HEK293 (cell line): ENCODE measurements around the gene THAP12.
A peak's percentile ranks its signal among the peaks of the same experiment; 100 is the strongest.

ENCODE experiments used
- CTCF ChIA-PET: fragments of 350-600 bp; formaldehyde crosslinking; extraction: SDS; loops from one replicate; lab custom pipeline; 2021; ENCODE audit warnings: antibody characterized with exemption; lab: Yijun Ruan, JAX
- POLR2A ChIA-PET: fragments of 300-600 bp; formaldehyde crosslinking; extraction: SDS; loops from one replicate; lab custom pipeline; 2020; ENCODE audit warnings: antibody characterized with exemption, inconsistent platforms; lab: Yijun Ruan, JAX
- H3K27ac ChIP-seq: fragments of 200-500 bp; sonication (Bioruptor generic); 2 replicates; pipeline ENCODE4 v1.5.1; 2014; ENCODE audit warnings: low read depth, low read length, control low read depth, inconsistent platforms; ENCODE audit errors: extremely low read depth
- H3K36me3 ChIP-seq, 2 experiments: fragments of 200-500 bp in 1 of 2; sonication (Bioruptor generic) in 1 of 2; 1 replicate in 1 of 2; 2 replicates in 1 of 2; pipeline ENCODE4 v1.5.1; 2014 to 2017; ENCODE audit warnings: inconsistent platforms in 2 of 2, low read length in 2 of 2; ENCODE audit not compliant: control insufficient read depth in 2 of 2, insufficient read depth in 1 of 2
- H3K4me1 ChIP-seq: fragments of 200-500 bp; sonication (Bioruptor generic); 2 replicates; pipeline ENCODE4 v1.5.1; 2014; ENCODE audit warnings: mild to moderate bottlenecking, low read length, inconsistent platforms; ENCODE audit not compliant: control insufficient read depth, insufficient read depth
- H3K4me3 ChIP-seq: 2 replicates; pipeline ENCODE4 v1.5.1; 2011; ENCODE audit warnings: low read depth, mild to moderate bottlenecking, control low read depth, low read length, moderate library complexity
- H3K9me3 ChIP-seq: fragments of 200-500 bp; sonication (Bioruptor generic); 2 replicates; pipeline ENCODE4 v1.5.1; 2014; ENCODE audit warnings: low read depth, low read length, inconsistent platforms; ENCODE audit not compliant: control insufficient read depth, insufficient read depth
- GLIS2 ChIP-seq: fragments of 450-650 bp; formaldehyde crosslinking; IDR thresholded peaks from 2 replicates; pipeline ENCODE4 v1.5.1; 2016; ENCODE audit warnings: missing biosample characterization, missing genetic modification characterization
- IKZF3 ChIP-seq: fragments of 450-650 bp; IDR thresholded peaks from 2 replicates; pipeline ENCODE4 v1.5.0; 2018; ENCODE audit warnings: missing biosample characterization, mild to moderate bottlenecking, missing genetic modification characterization, moderate library complexity
- KLF10 ChIP-seq: fragments of 450-650 bp; IDR thresholded peaks from 2 replicates; pipeline ENCODE4 v1.5.1; 2018; ENCODE audit warnings: missing biosample characterization, mild to moderate bottlenecking, missing genetic modification characterization
- MZF1 ChIP-seq: fragments of 450-650 bp; formaldehyde crosslinking; IDR thresholded peaks from 2 replicates; pipeline ENCODE4 v1.5.1; 2017; ENCODE audit warnings: missing biosample characterization, missing genetic modification characterization, borderline replicate concordance
- ZNF121 ChIP-seq: fragments of 450-650 bp; formaldehyde crosslinking; IDR thresholded peaks from 2 replicates; pipeline ENCODE4 v1.5.1; 2016; ENCODE audit warnings: missing biosample characterization, missing genetic modification characterization
- ZNF174 ChIP-seq: fragments of 450-650 bp; formaldehyde crosslinking; IDR thresholded peaks from 2 replicates; pipeline ENCODE4 v1.5.0; 2017; ENCODE audit warnings: missing biosample characterization, mild to moderate bottlenecking, missing genetic modification characterization
- ZNF239 ChIP-seq: fragments of 450-650 bp; formaldehyde crosslinking; IDR thresholded peaks from 2 replicates; pipeline ENCODE4 v1.5.1; 2016; ENCODE audit warnings: missing biosample characterization, missing genetic modification characterization
- ZNF24 ChIP-seq: fragments of 450-650 bp; formaldehyde crosslinking; IDR thresholded peaks from 2 replicates; pipeline ENCODE4 v1.5.1; 2016; ENCODE audit warnings: missing biosample characterization, missing genetic modification characterization
- ZNF341 ChIP-seq: fragments of 450-650 bp; formaldehyde crosslinking; IDR thresholded peaks from 2 replicates; pipeline ENCODE4; 2016; ENCODE audit warnings: low read depth, missing biosample characterization, missing genetic modification characterization
- ZNF362 ChIP-seq: fragments of 450-650 bp; formaldehyde crosslinking; IDR thresholded peaks from 2 replicates; pipeline ENCODE4 v1.5.1; 2016; ENCODE audit warnings: missing biosample characterization, missing genetic modification characterization
- ZNF449 ChIP-seq: fragments of 450-650 bp; formaldehyde crosslinking; IDR thresholded peaks from 2 replicates; pipeline ENCODE4 v1.5.1; 2017; ENCODE audit warnings: missing biosample characterization, mild to moderate bottlenecking, missing genetic modification characterization, moderate library complexity
- ZNF510 ChIP-seq: fragments of 450-650 bp; formaldehyde crosslinking; IDR thresholded peaks from 2 replicates; pipeline ENCODE4 v1.5.1; 2018; ENCODE audit warnings: mild to moderate bottlenecking, missing genetic modification characterization, missing biosample characterization; ENCODE audit not compliant: insufficient replicate concordance
- ZNF544 ChIP-seq: fragments of 450-650 bp; formaldehyde crosslinking; IDR thresholded peaks from 2 replicates; pipeline ENCODE4 v1.5.0; 2017; ENCODE audit warnings: missing biosample characterization, missing genetic modification characterization
- ZNF548 ChIP-seq: fragments of 450-650 bp; formaldehyde crosslinking; IDR thresholded peaks from 2 replicates; pipeline ENCODE4 v1.5.1; 2016; ENCODE audit warnings: missing biosample characterization, missing genetic modification characterization
- ZNF549 ChIP-seq: fragments of 450-650 bp; IDR thresholded peaks from 2 replicates; pipeline ENCODE4 v1.5.1; 2018; ENCODE audit warnings: missing biosample characterization, missing genetic modification characterization, mild to moderate bottlenecking, inconsistent platforms, moderate library complexity
- ZNF658 ChIP-seq: fragments of 450-650 bp; formaldehyde crosslinking; IDR thresholded peaks from 2 replicates; pipeline ENCODE4; 2016; ENCODE audit warnings: missing biosample characterization, missing genetic modification characterization
- ZNF660 ChIP-seq: fragments of 450-650 bp; IDR thresholded peaks from 2 replicates; pipeline ENCODE4 v1.5.1; 2018; ENCODE audit warnings: missing biosample characterization, mild to moderate bottlenecking, missing genetic modification characterization
- ZNF785 ChIP-seq: fragments of 450-650 bp; formaldehyde crosslinking; IDR thresholded peaks from 2 replicates; pipeline ENCODE4 v1.5.1; 2016; ENCODE audit warnings: missing biosample characterization, missing genetic modification characterization
- TF ChIP-seq, protein P1 (sequence below): fragments of 450-650 bp; formaldehyde crosslinking; IDR thresholded peaks from 2 replicates; pipeline ENCODE4 v1.5.1; 2016; ENCODE audit warnings: missing biosample characterization, missing genetic modification characterization
- TF ChIP-seq, protein P2 (sequence below): fragments of 450-650 bp; formaldehyde crosslinking; IDR thresholded peaks from 2 replicates; pipeline ENCODE4 v1.5.1; 2016; ENCODE audit warnings: missing biosample characterization, missing genetic modification characterization
- TF ChIP-seq, protein P3 (sequence below): fragments of 450-650 bp; formaldehyde crosslinking; IDR thresholded peaks from 2 replicates; pipeline ENCODE4 v1.5.1; 2016; ENCODE audit warnings: missing biosample characterization, missing genetic modification characterization
- TF ChIP-seq, protein P4 (sequence below): fragments of 450-650 bp; formaldehyde crosslinking; IDR thresholded peaks from 2 replicates; pipeline ENCODE4 v1.5.1; 2016; ENCODE audit warnings: missing biosample characterization, missing genetic modification characterization, borderline replicate concordance

Gene THAP12

DNA sequence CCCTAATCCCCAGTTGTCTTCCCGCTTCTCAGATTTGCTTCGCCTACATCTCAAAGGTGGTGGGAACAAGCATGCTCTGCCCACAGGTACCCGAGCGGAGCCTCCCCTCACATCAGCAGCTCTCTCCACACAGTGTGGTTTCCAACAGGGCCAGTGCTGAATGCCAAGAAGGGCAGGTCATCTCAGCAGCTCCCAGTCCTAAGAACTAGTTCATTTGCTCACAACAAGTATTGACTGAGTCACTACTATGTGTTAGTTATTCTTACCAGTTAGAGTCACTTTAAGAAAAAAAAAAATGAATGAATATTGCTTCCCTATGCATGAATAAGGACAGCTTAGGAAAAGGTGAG, 66.2 kb downstream of the THAP12 start:
- H3K4me1 ChIP-seq, result no peaks in the 10 kb centered on the region
- CTCF ChIA-PET, result interaction anchor here (0.6 to 3.3 kb wide), 5 partner anchors 11 to 464 kb away, joined by 4 to 25 read pairs (median 4); no protein-coding TSS in a partner anchor
- POLR2A ChIA-PET, result interaction anchor here (1.1 to 1.3 kb wide), 3 partner anchors 104 to 107 kb away, joined by 3 read pairs; no protein-coding TSS in a partner anchor

GRCh38 chr11:76313913-76314740, 66.8 kb downstream of the THAP12 start:
- ChIA-PET POLR2A (interaction anchor here (1.1 to 1.3 kb wide), 2 partner anchors 105 to 107 kb away, joined by 3 read pairs; no protein-coding TSS in a partner anchor), CTCF (interaction anchor here (0.6 to 3.3 kb wide), 6 partner anchors 10 to 717 kb away, joined by 4 to 25 read pairs (median 4); no protein-coding TSS in a partner anchor)
- Histone ChIP-seq H3K4me3 (no peak overlapping the region), H3K36me3 (no peaks in the 10 kb centered on the region), H3K27ac (no peak overlapping the region), H3K9me3 (no peaks in the 10 kb centered on the region), H3K4me1 (no peaks in the 10 kb centered on the region)
- TF ChIP-seq MZF1 (tag by site-specific recombination) (no peak), ZNF449 (tag by site-specific recombination) (no peak), ZNF341 (peak; percentile 7; the same call in 1 of the 2 replicates), KLF10 (tag by site-specific recombination) (no peak), ZNF24 (0 out of 2 replicates have a peak, but pooled peaks have one; percentile 26), ZNF510 (no peak), ZNF174 (tag by site-specific recombination) (no peak), ZNF544 (tag by site-specific recombination) (no peak)
- TF ChIP-seq, protein P1, sequence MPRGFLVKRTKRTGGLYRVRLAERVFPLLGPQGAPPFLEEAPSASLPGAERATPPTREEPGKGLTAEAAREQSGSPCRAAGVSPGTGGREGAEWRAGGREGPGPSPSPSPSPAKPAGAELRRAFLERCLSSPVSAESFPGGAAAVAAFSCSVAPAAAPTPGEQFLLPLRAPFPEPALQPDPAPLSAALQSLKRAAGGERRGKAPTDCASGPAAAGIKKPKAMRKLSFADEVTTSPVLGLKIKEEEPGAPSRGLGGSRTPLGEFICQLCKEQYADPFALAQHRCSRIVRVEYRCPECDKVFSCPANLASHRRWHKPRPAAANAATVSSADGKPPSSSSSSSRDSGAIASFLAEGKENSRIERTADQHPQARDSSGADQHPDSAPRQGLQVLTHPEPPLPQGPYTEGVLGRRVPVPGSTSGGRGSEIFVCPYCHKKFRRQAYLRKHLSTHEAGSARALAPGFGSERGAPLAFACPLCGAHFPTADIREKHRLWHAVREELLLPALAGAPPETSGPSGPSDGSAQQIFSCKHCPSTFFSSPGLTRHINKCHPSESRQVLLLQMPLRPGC (tag by site-specific recombination), result no peak
- TF ChIP-seq, protein P2, sequence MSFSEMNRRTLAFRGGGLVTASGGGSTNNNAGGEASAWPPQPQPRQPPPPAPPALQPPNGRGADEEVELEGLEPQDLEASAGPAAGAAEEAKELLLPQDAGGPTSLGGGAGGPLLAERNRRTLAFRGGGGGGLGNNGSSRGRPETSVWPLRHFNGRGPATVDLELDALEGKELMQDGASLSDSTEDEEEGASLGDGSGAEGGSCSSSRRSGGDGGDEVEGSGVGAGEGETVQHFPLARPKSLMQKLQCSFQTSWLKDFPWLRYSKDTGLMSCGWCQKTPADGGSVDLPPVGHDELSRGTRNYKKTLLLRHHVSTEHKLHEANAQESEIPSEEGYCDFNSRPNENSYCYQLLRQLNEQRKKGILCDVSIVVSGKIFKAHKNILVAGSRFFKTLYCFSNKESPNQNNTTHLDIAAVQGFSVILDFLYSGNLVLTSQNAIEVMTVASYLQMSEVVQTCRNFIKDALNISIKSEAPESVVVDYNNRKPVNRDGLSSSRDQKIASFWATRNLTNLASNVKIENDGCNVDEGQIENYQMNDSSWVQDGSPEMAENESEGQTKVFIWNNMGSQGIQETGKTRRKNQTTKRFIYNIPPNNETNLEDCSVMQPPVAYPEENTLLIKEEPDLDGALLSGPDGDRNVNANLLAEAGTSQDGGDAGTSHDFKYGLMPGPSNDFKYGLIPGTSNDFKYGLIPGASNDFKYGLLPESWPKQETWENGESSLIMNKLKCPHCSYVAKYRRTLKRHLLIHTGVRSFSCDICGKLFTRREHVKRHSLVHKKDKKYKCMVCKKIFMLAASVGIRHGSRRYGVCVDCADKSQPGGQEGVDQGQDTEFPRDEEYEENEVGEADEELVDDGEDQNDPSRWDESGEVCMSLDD (tag by site-specific recombination), result no peak

More for the DNA sequence above, 66.2 kb downstream of the THAP12 start:
- no peaks in the 10 kb centered on the region for H3K36me3 ChIP-seq
- no peaks in the 10 kb centered on the region for H3K9me3 ChIP-seq
- TF ChIP-seq GLIS2 (tag by site-specific recombination) (no peak), ZNF121 (tag by site-specific recombination) (no peak), ZNF549 (tag by site-specific recombination) (no peak), ZNF658 (no peak), ZNF548 (tag by site-specific recombination) (no peak), MZF1 (tag by site-specific recombination) (no peak), IKZF3 (tag by site-specific recombination) (no peak), ZNF660 (tag by site-specific recombination) (no peak), ZNF239 (tag by site-specific recombination) (no peak), ZNF785 (tag by site-specific recombination) (no peak), ZNF362 (tag by site-specific recombination) (no peak)
- TF ChIP-seq, protein P3, sequence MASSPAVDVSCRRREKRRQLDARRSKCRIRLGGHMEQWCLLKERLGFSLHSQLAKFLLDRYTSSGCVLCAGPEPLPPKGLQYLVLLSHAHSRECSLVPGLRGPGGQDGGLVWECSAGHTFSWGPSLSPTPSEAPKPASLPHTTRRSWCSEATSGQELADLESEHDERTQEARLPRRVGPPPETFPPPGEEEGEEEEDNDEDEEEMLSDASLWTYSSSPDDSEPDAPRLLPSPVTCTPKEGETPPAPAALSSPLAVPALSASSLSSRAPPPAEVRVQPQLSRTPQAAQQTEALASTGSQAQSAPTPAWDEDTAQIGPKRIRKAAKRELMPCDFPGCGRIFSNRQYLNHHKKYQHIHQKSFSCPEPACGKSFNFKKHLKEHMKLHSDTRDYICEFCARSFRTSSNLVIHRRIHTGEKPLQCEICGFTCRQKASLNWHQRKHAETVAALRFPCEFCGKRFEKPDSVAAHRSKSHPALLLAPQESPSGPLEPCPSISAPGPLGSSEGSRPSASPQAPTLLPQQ (tag by site-specific recombination), result no peak
- TF ChIP-seq, protein P4, sequence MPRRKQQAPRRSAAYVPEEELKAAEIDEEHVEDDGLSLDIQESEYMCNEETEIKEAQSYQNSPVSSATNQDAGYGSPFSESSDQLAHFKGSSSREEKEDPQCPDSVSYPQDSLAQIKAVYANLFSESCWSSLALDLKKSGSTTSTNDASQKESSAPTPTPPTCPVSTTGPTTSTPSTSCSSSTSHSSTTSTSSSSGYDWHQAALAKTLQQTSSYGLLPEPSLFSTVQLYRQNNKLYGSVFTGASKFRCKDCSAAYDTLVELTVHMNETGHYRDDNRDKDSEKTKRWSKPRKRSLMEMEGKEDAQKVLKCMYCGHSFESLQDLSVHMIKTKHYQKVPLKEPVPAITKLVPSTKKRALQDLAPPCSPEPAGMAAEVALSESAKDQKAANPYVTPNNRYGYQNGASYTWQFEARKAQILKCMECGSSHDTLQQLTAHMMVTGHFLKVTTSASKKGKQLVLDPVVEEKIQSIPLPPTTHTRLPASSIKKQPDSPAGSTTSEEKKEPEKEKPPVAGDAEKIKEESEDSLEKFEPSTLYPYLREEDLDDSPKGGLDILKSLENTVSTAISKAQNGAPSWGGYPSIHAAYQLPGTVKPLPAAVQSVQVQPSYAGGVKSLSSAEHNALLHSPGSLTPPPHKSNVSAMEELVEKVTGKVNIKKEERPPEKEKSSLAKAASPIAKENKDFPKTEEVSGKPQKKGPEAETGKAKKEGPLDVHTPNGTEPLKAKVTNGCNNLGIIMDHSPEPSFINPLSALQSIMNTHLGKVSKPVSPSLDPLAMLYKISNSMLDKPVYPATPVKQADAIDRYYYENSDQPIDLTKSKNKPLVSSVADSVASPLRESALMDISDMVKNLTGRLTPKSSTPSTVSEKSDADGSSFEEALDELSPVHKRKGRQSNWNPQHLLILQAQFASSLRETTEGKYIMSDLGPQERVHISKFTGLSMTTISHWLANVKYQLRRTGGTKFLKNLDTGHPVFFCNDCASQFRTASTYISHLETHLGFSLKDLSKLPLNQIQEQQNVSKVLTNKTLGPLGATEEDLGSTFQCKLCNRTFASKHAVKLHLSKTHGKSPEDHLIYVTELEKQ (tag by site-specific recombination), result no peak
- H3K27ac ChIP-seq, result no peak overlapping the region
- no peak overlapping the region for H3K4me3 ChIP-seq
